Endodermal cell (in vitro differentiated cells): ENCODE measurements around the gene EFNA3. TPM values are rescaled to one million over a fixed set of nuclear protein-coding genes. Genes with fewer than 3 reads are reported as not detected.

Experiments
- DNase-seq: peaks from one replicate; pipeline ENCODE4 v3.0.0-alpha.2; 2017
- H3K27ac ChIP-seq: 2 replicates; pipeline ENCODE4 v1.5.1; 2013; ENCODE audit warnings: mild to moderate bottlenecking, low read depth, low read length, moderate library complexity
- H3K27me3 ChIP-seq: 2 replicates; pipeline ENCODE4 v1.6.1; 2013; ENCODE audit warnings: mild to moderate bottlenecking, low read length, moderate library complexity; ENCODE audit not compliant: insufficient read depth, control insufficient read depth, poor library complexity, severe bottlenecking
- H3K36me3 ChIP-seq: 2 replicates; pipeline ENCODE4 v1.7.0; 2013; ENCODE audit warnings: mild to moderate bottlenecking, low read length, moderate library complexity; ENCODE audit not compliant: control insufficient read depth, insufficient read depth
- H3K4me1 ChIP-seq: one replicate; pipeline ENCODE4 v1.7.0; 2013; ENCODE audit warnings: low read length; ENCODE audit not compliant: control insufficient read depth, insufficient read depth
- H3K4me3 ChIP-seq: 2 replicates; pipeline ENCODE4 v1.5.1; 2013; ENCODE audit warnings: mild to moderate bottlenecking, low read length, moderate library complexity
- H3K9ac ChIP-seq: 2 replicates; pipeline ENCODE4 v1.6.1; 2013; ENCODE audit warnings: mild to moderate bottlenecking, low read length, moderate library complexity; ENCODE audit not compliant: poor library complexity, severe bottlenecking; ENCODE audit errors: extremely low read depth
- H3K9me3 ChIP-seq: 2 replicates; pipeline ENCODE4 v1.6.1; 2013; ENCODE audit warnings: mild to moderate bottlenecking, low read length, moderate library complexity; ENCODE audit not compliant: control insufficient read depth
- H3K27ac Mint-ChIP-seq: 2 replicates; pipeline ENCODE4 v1.8.0; 2020; ENCODE audit warnings: mixed read lengths
- H3K27me3 Mint-ChIP-seq: 2 replicates; pipeline ENCODE4 v1.8.0; 2021; ENCODE audit warnings: mild to moderate bottlenecking, mixed read lengths; ENCODE audit not compliant: insufficient read depth
- H3K36me3 Mint-ChIP-seq: 2 replicates; pipeline ENCODE4 v1.8.0; 2020; ENCODE audit warnings: low read depth, mixed read lengths
- H3K4me1 Mint-ChIP-seq: 2 replicates; pipeline ENCODE4 v1.8.0; 2020; ENCODE audit warnings: mixed read lengths
- H3K4me3 Mint-ChIP-seq: 2 replicates; pipeline ENCODE4 v1.8.0; 2020; ENCODE audit warnings: mild to moderate bottlenecking, moderate library complexity, mixed read lengths
- H3K9me3 Mint-ChIP-seq: 2 replicates; pipeline ENCODE4 v1.8.0; 2020; ENCODE audit warnings: mild to moderate bottlenecking, mixed read lengths
- CTCF ChIP-seq: fragments of 200-600 bp; sonication (generic); conservative IDR thresholded peaks from 2 replicates; pipeline ENCODE4 v1.5.0; 2021; ENCODE audit warnings: antibody characterized with exemption, mild to moderate bottlenecking
- WGBS, 2 experiments: methylation state at CpG; one replicate each; pipeline versions ENCODE4 v1.1.5 to v1.1.7; 2013; ENCODE audit warnings: missing lambda C conversion rate in 2 of 2, mixed read lengths in 1 of 2; ENCODE audit not compliant: insufficient coverage in 1 of 2, insufficient read length in 1 of 2; 5-methylcytosine and 5-hydroxymethylcytosine counted together
- total RNA-seq, 2 donors: library from RNA; stranded (reverse); fragmentation: NEBNext Ultra II Directional in 1 of 2; extraction: Animal tissue kit (Norgen Biotek cat#: 25700) in 1 of 2; gene quantifications; 2 replicates in 1 of 2; 3 replicates in 1 of 2; pipeline ENCODE4 v1.2.1, GENCODE V29; 2021

Gene EFNA3
- total RNA-seq, 2 donors from 2014 or later, result 3.1 to 6.0 TPM

GRCh38 chr1:155105604-155106011 is 27.0 kb downstream of the EFNA3 start:
- Mint-ChIP-seq H3K4me3 (no peak overlapping the region), H3K4me1 (no peaks in the 10 kb centered on the region), H3K27me3 (peaks cover 50% of the 10 kb centered on the region), H3K27ac (no peak overlapping the region), H3K36me3 (no peaks in the 10 kb centered on the region), H3K9me3 (no peaks in the 10 kb centered on the region)
- H3K36me3 ChIP-seq, result no peaks in the 10 kb centered on the region
- H3K27ac ChIP-seq, result no peak overlapping the region
- TF ChIP-seq CTCF, result no peak
- H3K4me3 ChIP-seq, result no peak overlapping the region
- H3K9me3 ChIP-seq, result no peaks in the 10 kb centered on the region
- no peak overlapping the region for H3K9ac ChIP-seq
- 89 to 96% methylated on average over 5 to 7 of the region's 7 CpGs for WGBS, 2 experiments
- H3K4me1 ChIP-seq, result no peaks in the 10 kb centered on the region
- peaks cover 15% of the 10 kb centered on the region for H3K27me3 ChIP-seq
- DNase-seq, result no peak

- Mint-ChIP-seq H3K4me1 (no peaks in the 10 kb centered on the region), H3K36me3 (no peaks in the 10 kb centered on the region), H3K9me3 (no peaks in the 10 kb centered on the region), H3K27ac (no peak overlapping the region), H3K27me3 (peaks cover 48% of the 10 kb centered on the region), H3K4me3 (no peak overlapping the region)
- no peak for DNase-seq
- Histone ChIP-seq H3K36me3 (no peaks in the 10 kb centered on the region), H3K4me1 (no peaks in the 10 kb centered on the region), H3K27ac (no peak overlapping the region), H3K9me3 (no peaks in the 10 kb centered on the region), H3K9ac (no peak overlapping the region), H3K4me3 (no peak overlapping the region), H3K27me3 (peaks cover 15% of the 10 kb centered on the region)
- WGBS, 2 experiments, result 68 to 85% methylated on average over 4 to 6 of the region's 6 CpGs
- TF ChIP-seq CTCF, result no peak
Observed at GRCh38 chr1:155106862-155107261, 28.2 kb downstream of the EFNA3 start.

- no peak overlapping the region for H3K4me3 Mint-ChIP-seq
- H3K36me3 Mint-ChIP-seq, result no peaks in the 10 kb centered on the region
- 82% methylated on average over 9 to 12 of the region's 12 CpGs for WGBS, 2 experiments
- H3K9me3 ChIP-seq, result no peaks in the 10 kb centered on the region
- H3K9me3 Mint-ChIP-seq, result no peaks in the 10 kb centered on the region
- H3K27me3 ChIP-seq, result peaks cover 15% of the 10 kb centered on the region
- no peaks in the 10 kb centered on the region for H3K4me1 ChIP-seq
- H3K27me3 Mint-ChIP-seq, result peaks cover 40% of the 10 kb centered on the region
- TF ChIP-seq CTCF, result no peak
- no peak overlapping the region for H3K27ac ChIP-seq
- H3K36me3 ChIP-seq, result no peaks in the 10 kb centered on the region
- H3K27ac Mint-ChIP-seq, result no peak overlapping the region
- no peak for DNase-seq
- no peak overlapping the region for H3K9ac ChIP-seq
- no peaks in the 10 kb centered on the region for H3K4me1 Mint-ChIP-seq
- no peak overlapping the region for H3K4me3 ChIP-seq
Observed at GRCh38 chr1:155107309-155108264, 28.9 kb downstream of the EFNA3 start.
